SK-N-SH (cell line): ENCODE measurements around the gene PTPN20. TPM values are rescaled to one million over a fixed set of nuclear protein-coding genes. Genes with fewer than 3 reads are reported as not detected.

Experiments used
- CTCF ChIA-PET: fragments of 300-600, 350-600 bp; formaldehyde crosslinking; extraction: SDS; loops from one replicate; lab custom pipeline; 2021; lab: Yijun Ruan, JAX
- POLR2A ChIA-PET: fragments of 350-600 bp; sonication (Branson Sonifier 250); formaldehyde crosslinking; extraction: SDS; loops from one replicate; lab custom pipeline; 2020; ENCODE audit warnings: antibody characterized with exemption, inconsistent platforms; lab: Yijun Ruan, JAX
- DNase-seq: peaks from one replicate; pipeline ENCODE4 v3.0.0; 2012
- H2AFZ ChIP-seq: fragments of 200-600 bp; sonication (generic); 2 replicates; pipeline ENCODE4 v1.8.1; 2016; ENCODE audit warnings: antibody characterized with exemption, mild to moderate bottlenecking, low read depth
- H3F3A ChIP-seq: fragments of 200-600 bp; sonication (generic); replicated peaks from 2 replicates; pipeline ENCODE3; 2016; ENCODE audit warnings: antibody characterized with exemption, mild to moderate bottlenecking; ENCODE audit not compliant: insufficient read depth
- H3K27ac ChIP-seq, 2 experiments: fragments of 200-500 bp in 1 of 2; fragments of 200-600 bp in 1 of 2; sonication (Bioruptor generic) in 1 of 2; sonication (generic), shearing (Covaris generic) in 1 of 2; 2 replicates each; pipeline versions ENCODE4 v1.5.1 to v1.6.1; 2014 to 2016; ENCODE audit warnings: low read depth in 2 of 2, inconsistent platforms in 1 of 2, low read length in 1 of 2, mild to moderate bottlenecking in 1 of 2, mixed read lengths in 1 of 2
- H3K27me3 ChIP-seq: fragments of 200-600 bp; sonication (generic), shearing (Covaris generic); 2 replicates; pipeline ENCODE4 v1.6.1; 2016; ENCODE audit warnings: mixed run types; ENCODE audit not compliant: insufficient read depth
- H3K36me3 ChIP-seq, 2 experiments: fragments of 200-500 bp in 1 of 2; fragments of 200-600 bp in 1 of 2; sonication (Bioruptor generic) in 1 of 2; sonication (generic) in 1 of 2; replicated peaks in 1 of 2; 2 replicates each; pipeline versions ENCODE3 to v1.5.1; 2014 to 2016; ENCODE audit warnings: low read length in 1 of 2, mild to moderate bottlenecking in 1 of 2; ENCODE audit not compliant: insufficient read depth in 2 of 2, control insufficient read depth in 1 of 2
- H3K4me1 ChIP-seq, 2 experiments: fragments of 200-500 bp in 1 of 2; fragments of 200-600 bp in 1 of 2; sonication (Bioruptor generic) in 1 of 2; sonication (generic), shearing (Covaris generic) in 1 of 2; 2 replicates each; pipeline versions ENCODE4 v1.5.1 to v1.6.1; 2014 to 2016; ENCODE audit warnings: low read depth in 1 of 2, low read length in 1 of 2, mixed run types in 1 of 2; ENCODE audit not compliant: insufficient read depth in 2 of 2, control insufficient read depth in 1 of 2
- H3K4me2 ChIP-seq: fragments of 200-600 bp; sonication (generic), shearing (Covaris generic); 2 replicates; pipeline ENCODE4 v1.6.1; 2017; ENCODE audit warnings: mixed run types
- H3K4me3 ChIP-seq, 2 experiments: fragments of 200-500 bp in 1 of 2; fragments of 200-600 bp in 1 of 2; sonication (Bioruptor generic) in 1 of 2; sonication (generic), shearing (Covaris generic) in 1 of 2; 2 replicates each; pipeline versions ENCODE4 v1.5.1 to v1.8.1; 2014 to 2016; ENCODE audit warnings: low read depth in 2 of 2, inconsistent platforms in 1 of 2, low read length in 1 of 2, mild to moderate bottlenecking in 1 of 2, mixed read lengths in 1 of 2, moderate library complexity in 1 of 2
- H3K79me2 ChIP-seq: fragments of 200-600 bp; sonication (generic); 2 replicates; pipeline ENCODE4 v1.8.1; 2017; ENCODE audit warnings: mild to moderate bottlenecking; ENCODE audit not compliant: insufficient read depth
- H3K9ac ChIP-seq: fragments of 200-600 bp; sonication (generic); 2 replicates; pipeline ENCODE4 v1.6.1; 2017; ENCODE audit warnings: mixed run types
- H3K9me2 ChIP-seq: fragments of 200-600 bp; sonication (generic); 2 replicates; pipeline ENCODE4 v1.6.1; 2017; ENCODE audit warnings: mixed run types
- H3K9me3 ChIP-seq: fragments of 200-600 bp; sonication (generic); 2 replicates; pipeline ENCODE4 v1.6.1; 2017; ENCODE audit warnings: mixed run types, mild to moderate bottlenecking, moderate library complexity
- H4K20me1 ChIP-seq: fragments of 200-600 bp; sonication (generic); 2 replicates; pipeline ENCODE4 v1.6.1; 2017; ENCODE audit warnings: mild to moderate bottlenecking, mixed run types; ENCODE audit not compliant: insufficient read depth
- CHD2 ChIP-seq: fragments of 150-350 bp; IDR thresholded peaks from 2 replicates; pipeline ENCODE4 v1.6.1; 2018; ENCODE audit warnings: low read length; ENCODE audit not compliant: partially characterized antibody
- ELF1 ChIP-seq: IDR thresholded peaks from 2 replicates; pipeline ENCODE4 v1.4.0; 2012
- EP300 ChIP-seq, 2 experiments: IDR thresholded peaks; 2 replicates each; pipeline versions ENCODE4 v1.4.0 to v1.6.1; 2012; ENCODE audit warnings: borderline replicate concordance in 1 of 2, low read depth in 1 of 2, low read length in 1 of 2
- FOXJ3 ChIP-seq: sonication (generic); formaldehyde crosslinking; IDR thresholded peaks from 2 replicates; pipeline ENCODE4 v1.5.1; 2020; ENCODE audit warnings: mild to moderate bottlenecking, missing genetic modification reagents
- GABPA ChIP-seq: IDR thresholded peaks from 2 replicates; pipeline ENCODE4 v1.4.0; 2012; ENCODE audit warnings: low read depth, mild to moderate bottlenecking
- IRF3 ChIP-seq: fragments of 150-350 bp; IDR thresholded peaks from 2 replicates; pipeline ENCODE4 v1.6.1; 2016; ENCODE audit warnings: mild to moderate bottlenecking, low read depth, low read length
- JUND ChIP-seq: IDR thresholded peaks from 2 replicates; pipeline ENCODE4 v1.4.0; 2012
- MAX ChIP-seq: IDR thresholded peaks from 2 replicates; pipeline ENCODE4 v1.4.0; 2012; ENCODE audit warnings: low read depth
- MEF2A ChIP-seq: IDR thresholded peaks from 2 replicates; pipeline ENCODE4 v1.4.0; 2012; ENCODE audit warnings: low read depth, borderline replicate concordance
- NFIC ChIP-seq: IDR thresholded peaks from 2 replicates; pipeline ENCODE4 v1.4.0; 2012; ENCODE audit warnings: borderline replicate concordance
- NRF1 ChIP-seq: IDR thresholded peaks from 2 replicates; pipeline ENCODE4 v1.6.1; 2012; ENCODE audit warnings: low read depth, mild to moderate bottlenecking, low read length
- PBX3 ChIP-seq: IDR thresholded peaks from 2 replicates; pipeline ENCODE4; 2012
- REST ChIP-seq: IDR thresholded peaks from 2 replicates; pipeline ENCODE4 v1.6.1; 2012; ENCODE audit warnings: mild to moderate bottlenecking, low read depth, low read length, moderate library complexity
- RFX5 ChIP-seq: IDR thresholded peaks from 2 replicates; pipeline ENCODE4 v1.6.1; 2012; ENCODE audit warnings: mild to moderate bottlenecking, improper control_type of control experiment, low read length
- SIN3A ChIP-seq: IDR thresholded peaks from 2 replicates; pipeline ENCODE4 v1.6.1; 2012; ENCODE audit warnings: low read depth, mild to moderate bottlenecking, low read length, moderate library complexity, borderline replicate concordance
- USF2 ChIP-seq: fragments of 150-350 bp; IDR thresholded peaks from 2 replicates; pipeline ENCODE4 v1.6.1; 2017; ENCODE audit warnings: antibody characterized with exemption, low read length, low read depth, borderline replicate concordance
- ZBTB33 ChIP-seq: IDR thresholded peaks from 2 replicates; pipeline ENCODE4 v1.4.0; 2012; ENCODE audit warnings: low read depth, borderline replicate concordance
- WGBS: methylation state at CpG from one replicate; pipeline ENCODE4 v1.1.6; 2017; ENCODE audit warnings: low lambda C conversion rate; 5-methylcytosine and 5-hydroxymethylcytosine counted together
- polyA plus RNA-seq, 3 experiments: library from polyadenylated mRNA; depleted of rRNA; stranded (reverse); fragments of >200 nt; gene quantifications; 2 replicates each; pipeline ENCODE4 v1.2.3, GENCODE V29; 2012
- TF ChIP-seq, protein P1 (sequence below): IDR thresholded peaks from 2 replicates; pipeline ENCODE4 v1.4.0; 2012; ENCODE audit warnings: low read depth, borderline replicate concordance
- TF ChIP-seq, protein P2 (sequence below): fragments of 200-600 bp; sonication (generic); IDR thresholded peaks from 2 replicates; pipeline ENCODE4 v1.6.1; 2017; ENCODE audit warnings: antibody characterized with exemption, mild to moderate bottlenecking, moderate library complexity

The PTPN20 gene
- polyA plus RNA-seq, 1 of the 3 experiments (the other 2 are of a cell fraction): 0.36 TPM

DNA sequence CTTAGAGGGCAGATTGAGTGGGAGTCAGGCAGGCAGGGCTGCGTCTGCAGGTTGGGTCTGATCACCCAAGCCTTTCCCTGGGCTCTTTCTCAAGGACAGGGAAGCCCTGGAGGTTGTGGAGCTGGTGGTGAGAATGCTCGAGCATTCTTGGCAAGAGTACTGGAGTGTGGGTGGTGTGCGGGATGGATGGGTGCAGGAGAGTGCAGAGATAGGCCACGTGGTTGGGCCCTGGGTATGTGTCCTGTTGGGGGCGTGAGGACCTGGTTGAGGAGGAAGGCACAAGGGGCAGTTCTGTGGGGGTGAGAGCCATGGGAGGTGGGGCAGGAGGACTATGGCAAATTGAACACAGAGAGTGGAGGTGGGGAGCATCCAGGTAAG lies 135.9 kb downstream of the PTPN20 start:
- ChIA-PET POLR2A (interaction anchor here (0.8 to 1.6 kb wide), 3 partner anchors 8 to 256 kb away, joined by 3 to 4 read pairs (median 3); no protein-coding TSS in a partner anchor), CTCF (interaction anchor here (0.8 to 10.5 kb wide), 25 partner anchors 8 to 301 kb away, joined by 3 to 100 read pairs (median 4); partner anchors contain the start of gene RBP3)
- peaks cover 0 to 67% of the 10 kb centered on the region in 2 experiments; a peak in 1 of 4 replicates for H3K4me1 ChIP-seq
- DNase-seq: no peak
- no peak overlapping the region; a peak in 1 of 4 replicates for H3K27ac ChIP-seq
- H3K27me3 ChIP-seq: no peaks in the 10 kb centered on the region; the same call in 1 of the 2 replicates
- H2AFZ ChIP-seq: no peak overlapping the region
- H3K36me3 ChIP-seq: no peaks in the 10 kb centered on the region
- WGBS: 63% methylated on average over 5 of the region's 5 CpGs
- no peak overlapping the region for H3K9ac ChIP-seq
- H3K9me2 ChIP-seq: no peaks in the 10 kb centered on the region
- H3K9me3 ChIP-seq: no peaks in the 10 kb centered on the region
- no peaks in the 10 kb centered on the region for H4K20me1 ChIP-seq
- H3K79me2 ChIP-seq: no peaks in the 10 kb centered on the region
- H3F3A ChIP-seq: no peaks in the 10 kb centered on the region
- no peak overlapping the region for H3K4me3 ChIP-seq
- TF ChIP-seq, protein P1, sequence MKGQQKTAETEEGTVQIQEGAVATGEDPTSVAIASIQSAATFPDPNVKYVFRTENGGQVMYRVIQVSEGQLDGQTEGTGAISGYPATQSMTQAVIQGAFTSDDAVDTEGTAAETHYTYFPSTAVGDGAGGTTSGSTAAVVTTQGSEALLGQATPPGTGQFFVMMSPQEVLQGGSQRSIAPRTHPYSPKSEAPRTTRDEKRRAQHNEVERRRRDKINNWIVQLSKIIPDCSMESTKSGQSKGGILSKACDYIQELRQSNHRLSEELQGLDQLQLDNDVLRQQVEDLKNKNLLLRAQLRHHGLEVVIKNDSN: no peak
- TF ChIP-seq NFIC: no peak
- no peak for TF ChIP-seq FOXJ3 (CRISPR knock-in tag)
- no peak for TF ChIP-seq ZBTB33
- no peak for TF ChIP-seq EP300 (IDR thresholded peaks at IDR 0.05; ENCODE audit: borderline replicate concordance in 1 of 2, low read depth in 1 of 2, low read length in 1 of 2)
- no peak for TF ChIP-seq USF2
- TF ChIP-seq NRF1: no peak
- TF ChIP-seq REST: no peak
- no peak for TF ChIP-seq MEF2A
- TF ChIP-seq JUND: no peak
- no peak for TF ChIP-seq RFX5
- TF ChIP-seq SIN3A: no peak
- no peak for TF ChIP-seq ELF1
- TF ChIP-seq, protein P2, sequence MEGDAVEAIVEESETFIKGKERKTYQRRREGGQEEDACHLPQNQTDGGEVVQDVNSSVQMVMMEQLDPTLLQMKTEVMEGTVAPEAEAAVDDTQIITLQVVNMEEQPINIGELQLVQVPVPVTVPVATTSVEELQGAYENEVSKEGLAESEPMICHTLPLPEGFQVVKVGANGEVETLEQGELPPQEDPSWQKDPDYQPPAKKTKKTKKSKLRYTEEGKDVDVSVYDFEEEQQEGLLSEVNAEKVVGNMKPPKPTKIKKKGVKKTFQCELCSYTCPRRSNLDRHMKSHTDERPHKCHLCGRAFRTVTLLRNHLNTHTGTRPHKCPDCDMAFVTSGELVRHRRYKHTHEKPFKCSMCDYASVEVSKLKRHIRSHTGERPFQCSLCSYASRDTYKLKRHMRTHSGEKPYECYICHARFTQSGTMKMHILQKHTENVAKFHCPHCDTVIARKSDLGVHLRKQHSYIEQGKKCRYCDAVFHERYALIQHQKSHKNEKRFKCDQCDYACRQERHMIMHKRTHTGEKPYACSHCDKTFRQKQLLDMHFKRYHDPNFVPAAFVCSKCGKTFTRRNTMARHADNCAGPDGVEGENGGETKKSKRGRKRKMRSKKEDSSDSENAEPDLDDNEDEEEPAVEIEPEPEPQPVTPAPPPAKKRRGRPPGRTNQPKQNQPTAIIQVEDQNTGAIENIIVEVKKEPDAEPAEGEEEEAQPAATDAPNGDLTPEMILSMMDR: no peak
- no peak for TF ChIP-seq MAX
- no peak for TF ChIP-seq GABPA
- no peak for TF ChIP-seq CHD2
- TF ChIP-seq IRF3: no peak
- TF ChIP-seq PBX3: no peak
- H3K4me2 ChIP-seq: no peak overlapping the region
